Heart left ventricle (tissue), 16 donors: ENCODE measurements around the gene ZFAND4. TPM values are rescaled to one million over a fixed set of nuclear protein-coding genes. Genes with fewer than 3 reads are reported as not detected.

ENCODE experiments used
- ATAC-seq, 4 donors: fragments of 200-7000 bp; cut with Tn5 transposase; one replicate each; pipeline ENCODE4 v1.9.1; 2020 to 2022; ENCODE audit warnings: moderate library complexity in 4 of 4, mild to moderate bottlenecking in 3 of 4, moderate number of reproducible peaks in 1 of 4
- DNase-seq, 5 donors: peaks; one replicate each; pipeline ENCODE4 v3.0.0-alpha.2; 2020
- H3K27ac ChIP-seq, 12 donors: fragments of 200-600 bp; sonication (generic) in 4 of 12; one replicate each; pipeline versions ENCODE4 v1.5.0 to v1.8.0; 2016 to 2022; ENCODE audit warnings: mild to moderate bottlenecking in 2 of 12
- H3K27me3 ChIP-seq, 9 donors: fragments of 200-600 bp; sonication (generic) in 2 of 9; one replicate each; pipeline versions ENCODE4 v1.5.1 to v1.8.0; 2016 to 2022; ENCODE audit warnings: mild to moderate bottlenecking in 3 of 9
- H3K36me3 ChIP-seq, 9 donors: fragments of 200-600 bp; sonication (generic) in 2 of 9; one replicate each; pipeline versions ENCODE4 v1.5.0 to v1.8.0; 2018 to 2022; ENCODE audit warnings: mild to moderate bottlenecking in 2 of 9
- H3K4me1 ChIP-seq, 12 donors: fragments of 200-600 bp; sonication (generic) in 4 of 12; one replicate each; pipeline versions ENCODE4 v1.5.0 to v1.8.0; 2016 to 2022; ENCODE audit warnings: mild to moderate bottlenecking in 3 of 12
- H3K4me3 ChIP-seq, 12 donors: fragments of 200-600 bp; sonication (generic) in 4 of 12; one replicate each; pipeline versions ENCODE4 v1.5.0 to v1.8.0; 2017 to 2022; ENCODE audit warnings: mild to moderate bottlenecking in 9 of 12, moderate library complexity in 4 of 12
- H3K9me3 ChIP-seq, 12 donors: fragments of 200-600 bp; sonication (generic) in 4 of 12; one replicate each; pipeline versions ENCODE4 v1.5.0 to v1.8.0; 2016 to 2022; ENCODE audit warnings: mild to moderate bottlenecking in 1 of 12
- POLR2A ChIP-seq, 2 donors: fragments of 450-650 bp; IDR thresholded peaks; one replicate each; pipeline ENCODE4 v1.6.1; 2017; ENCODE audit warnings: antibody characterized with exemption in 2 of 2, mild to moderate bottlenecking in 2 of 2, moderate library complexity in 2 of 2
- WGBS, 4 donors: extraction: QIAGEN DNeasy Blood & Tissue Kit in 2 of 4; methylation state at CpG; one replicate each; pipeline versions ENCODE4 v1.1.5 to v1.1.7; 2013 to 2018; 5-methylcytosine and 5-hydroxymethylcytosine counted together
- intact Hi-C, 10 donors: fragments of 100-400 bp; cut with DNase I; formaldehyde crosslinking; loops; one replicate each; pipeline versions ENCODE4 v1.11.1 to v1.14.2; 2022
- polyA plus RNA-seq, 2 donors: library from polyadenylated mRNA; stranded (reverse); fragments of 200-250 nt; gene quantifications; one replicate each; pipeline ENCODE4 v1.2.3, GENCODE V29; 2013
- total RNA-seq, 9 donors: library from RNA; depleted of rRNA in 2 of 9; stranded (reverse); fragments of >200 nt in 2 of 9; fragmentation: NEBNext Ultra II Directional in 3 of 9; extraction: Animal tissue kit (Norgen Biotek cat#: 25700) in 3 of 9; gene quantifications; one replicate each; pipeline versions ENCODE4 v1.1.0 to v1.2.4, GENCODE V29; 2016 to 2023
- TF ChIP-seq, protein P1 (sequence below), 12 donors: fragments of 200-600 bp; sonication (generic) in 4 of 12; IDR thresholded peaks; one replicate each; pipeline versions ENCODE4 v1.5.0 to v1.8.0; 2018 to 2022; ENCODE audit warnings: antibody characterized with exemption in 12 of 12, mild to moderate bottlenecking in 5 of 12
- donor health status: ischemic (EF 13 %, LVEDD 7.1; RV severe dilation, severe dysfunction).
- donor health status: healthy with polysubstance abuse.
- donor health status: DM: no; HTN: yes; CAD: no.
- donor health status: DM: no; HTN: no; CAD: no.
- donor health status: ischemic (EF 25% LVEDD 6.9; RV normal size, moderate dysfunction).
- donor health status: ischemic (EF 25% LVEDD 5.7; RV mildly dilated, moderate dysfunction).
- donor health status: healthy.
- donor health status: DM: yes; HTN: yes; CAD: no.
- donor health status: ischemic (EF 35%, LVEDD 5.7; RV mildly dilated, moderate dysfunction).
- donor health status: nonischemic (EF 11% LVEDD 7.7; RV severe dilation, severe dysfunction).
- donor health status: DM: yes; HTN: yes; CAD: no.
- donor health status: PGD.
- donor health status: ischemic (EF 29% LVEDD 5.4; RV normal size, mild dysfunction).
- donor health status: nonischemic (EF 23%, LVEDD 6.1; RV moderate dilation, normal function).

The ZFAND4 gene
- total and polyA plus RNA-seq, 11 donors: 3.4 to 15.5 (median 10.4) TPM

DNA sequence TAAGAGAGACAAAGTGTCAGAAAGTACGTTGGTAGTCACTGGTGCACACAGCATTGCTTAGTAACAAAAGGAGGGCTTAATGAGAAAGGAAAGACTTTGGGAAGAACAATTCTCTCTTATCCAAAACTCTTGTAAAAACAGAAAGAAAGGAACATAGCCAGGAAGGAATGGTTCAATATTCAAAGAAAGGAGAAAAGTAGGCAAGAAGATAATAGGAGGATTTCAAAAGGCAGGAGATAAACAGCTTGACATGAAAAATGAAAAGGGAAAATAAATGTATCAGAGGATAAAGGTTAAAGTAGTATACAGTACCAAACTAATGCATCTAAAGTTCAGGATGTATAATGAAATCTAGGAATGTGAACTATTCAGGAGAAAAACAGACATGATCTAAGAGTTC is 20.1 kb downstream of the ZFAND4 start:
- TF ChIP-seq, protein P1, sequence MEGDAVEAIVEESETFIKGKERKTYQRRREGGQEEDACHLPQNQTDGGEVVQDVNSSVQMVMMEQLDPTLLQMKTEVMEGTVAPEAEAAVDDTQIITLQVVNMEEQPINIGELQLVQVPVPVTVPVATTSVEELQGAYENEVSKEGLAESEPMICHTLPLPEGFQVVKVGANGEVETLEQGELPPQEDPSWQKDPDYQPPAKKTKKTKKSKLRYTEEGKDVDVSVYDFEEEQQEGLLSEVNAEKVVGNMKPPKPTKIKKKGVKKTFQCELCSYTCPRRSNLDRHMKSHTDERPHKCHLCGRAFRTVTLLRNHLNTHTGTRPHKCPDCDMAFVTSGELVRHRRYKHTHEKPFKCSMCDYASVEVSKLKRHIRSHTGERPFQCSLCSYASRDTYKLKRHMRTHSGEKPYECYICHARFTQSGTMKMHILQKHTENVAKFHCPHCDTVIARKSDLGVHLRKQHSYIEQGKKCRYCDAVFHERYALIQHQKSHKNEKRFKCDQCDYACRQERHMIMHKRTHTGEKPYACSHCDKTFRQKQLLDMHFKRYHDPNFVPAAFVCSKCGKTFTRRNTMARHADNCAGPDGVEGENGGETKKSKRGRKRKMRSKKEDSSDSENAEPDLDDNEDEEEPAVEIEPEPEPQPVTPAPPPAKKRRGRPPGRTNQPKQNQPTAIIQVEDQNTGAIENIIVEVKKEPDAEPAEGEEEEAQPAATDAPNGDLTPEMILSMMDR (IDR thresholded peaks at IDR 0.05): no peak
- TF ChIP-seq POLR2A (IDR thresholded peaks at IDR 0.05): no peak
- intact Hi-C loops: no loop called here
- no peak for ATAC-seq

DNA sequence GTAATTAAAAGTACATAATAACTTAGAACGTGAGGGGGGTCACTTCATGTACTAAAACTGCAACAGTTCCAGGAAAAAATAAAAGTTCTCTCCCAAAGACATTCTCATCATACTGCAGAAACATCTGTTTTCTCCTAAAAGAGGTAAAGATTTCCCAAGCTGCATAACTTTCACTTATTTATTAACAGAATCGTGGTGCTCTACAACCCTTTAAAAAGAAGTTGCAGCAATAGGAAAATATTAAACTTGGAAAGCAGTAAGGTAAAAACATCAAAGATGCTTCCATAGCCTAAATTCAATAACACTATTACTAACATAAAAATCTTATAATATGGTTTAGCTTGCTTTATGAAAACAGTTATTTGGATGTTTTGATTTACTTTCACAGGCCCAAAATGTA is 23.3 kb downstream of the ZFAND4 start:
- 74 to 95% (median 94%) methylated on average over 2 of the region's 2 CpGs for WGBS, 4 donors
- Histone ChIP-seq H3K4me1 (peaks cover 0 to 27% (median 6%) of the 10 kb centered on the region in 12 donors), H3K27ac (no peak overlapping the region), H3K4me3 (no peak overlapping the region), H3K9me3 (no peaks in the 10 kb centered on the region), H3K36me3 (peaks cover 0 to 55% (median 32%) of the 10 kb centered on the region in 9 donors), H3K27me3 (no peaks in the 10 kb centered on the region)
- DNase-seq: no peak
- no peak for ATAC-seq
- intact Hi-C loops: no loop called here
- TF ChIP-seq, protein P1 (IDR thresholded peaks at IDR 0.05): no peak
- TF ChIP-seq POLR2A (IDR thresholded peaks at IDR 0.05): no peak

More for the DNA sequence above, 20.1 kb downstream of the ZFAND4 start:
- 53 to 75% (median 71%) methylated on average over 1 of the region's 1 CpG for WGBS, 4 donors
- Histone ChIP-seq H3K27me3 (no peaks in the 10 kb centered on the region), H3K9me3 (no peaks in the 10 kb centered on the region), H3K27ac (peak overlapping the region in 2 of 12 donors; percentile 7 to 13), H3K4me3 (no peak overlapping the region), H3K36me3 (peaks cover 0 to 37% (median 13%) of the 10 kb centered on the region in 9 donors), H3K4me1 (peaks cover 0 to 36% (median 7%) of the 10 kb centered on the region in 12 donors)
- no peak for DNase-seq

DNA sequence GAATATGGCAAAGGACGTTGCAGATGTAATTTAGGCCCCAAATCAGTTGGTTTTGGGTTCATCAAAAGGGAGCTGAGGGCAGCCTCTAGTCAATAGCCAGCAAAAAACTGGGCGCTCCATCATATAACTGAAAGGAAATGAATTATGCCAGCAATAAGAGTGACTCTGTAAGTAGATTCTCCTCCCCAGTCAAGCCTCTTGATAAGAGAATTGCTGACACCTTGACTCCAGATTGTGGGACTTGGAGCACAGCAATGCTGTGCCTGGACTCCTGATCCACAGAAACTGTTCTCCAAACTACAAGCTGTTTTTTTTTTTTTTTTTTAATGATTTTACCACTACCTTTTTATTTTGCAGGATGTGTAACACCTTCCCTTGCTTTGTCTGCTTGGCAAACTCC is 25.5 kb downstream of the ZFAND4 start:
- Histone ChIP-seq H3K36me3 (peaks cover 0 to 53% (median 34%) of the 10 kb centered on the region in 9 donors), H3K27me3 (no peaks in the 10 kb centered on the region), H3K4me1 (peaks cover 0 to 12% (median under 1%) of the 10 kb centered on the region in 12 donors), H3K4me3 (no peak overlapping the region), H3K9me3 (no peaks in the 10 kb centered on the region), H3K27ac (peak overlapping the region in 7 of 12 donors; percentile 16 to 64 (median 27))
- ATAC-seq (peak in 3 of 4 donors; percentile 20 to 66 (median 31)), DNase-seq (no peak)
- intact Hi-C loops: no loop called here
- TF ChIP-seq, protein P1 (IDR thresholded peaks at IDR 0.05): no peak
- no peak for TF ChIP-seq POLR2A (IDR thresholded peaks at IDR 0.05)
- WGBS, 4 donors: 81 to 88% (median 85%) methylated on average over 2 of the region's 2 CpGs

DNA sequence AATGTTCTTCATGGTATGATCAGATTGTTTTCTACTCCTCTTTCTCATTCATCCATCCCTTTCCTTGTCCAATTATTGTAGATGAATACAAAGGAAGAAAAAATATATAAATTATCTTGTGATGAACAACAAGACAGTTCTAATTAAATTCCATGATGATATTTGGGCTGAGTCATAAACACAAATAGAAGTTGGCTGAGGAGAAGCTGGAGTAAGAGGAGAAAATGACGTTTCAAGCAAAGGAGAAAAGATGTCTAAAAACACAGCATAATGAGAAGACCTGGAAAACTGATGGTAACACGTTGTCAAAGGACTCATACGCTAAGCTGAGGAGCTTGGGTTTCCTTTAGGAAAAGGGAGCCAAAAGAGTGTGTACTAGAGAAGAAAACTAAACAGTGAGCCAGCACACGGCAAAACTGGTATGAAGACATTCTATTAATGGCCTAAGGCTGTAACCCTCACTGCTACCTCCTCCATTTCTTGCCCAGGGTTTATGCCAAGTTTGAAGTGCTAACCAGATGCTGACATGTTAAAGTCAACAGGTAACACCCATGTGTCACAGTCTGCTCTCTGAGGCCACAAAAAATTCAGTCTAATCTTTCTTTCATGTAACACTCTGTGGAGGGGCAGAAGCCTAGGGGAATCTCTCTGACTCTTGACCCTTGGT is 26.1 kb downstream of the ZFAND4 start:
- 59 to 68% (median 63%) methylated on average over 4 of the region's 4 CpGs for WGBS, 4 donors
- peaks cover 0 to 55% (median 38%) of the 10 kb centered on the region in 9 donors for H3K36me3 ChIP-seq
- H3K27me3 ChIP-seq: no peaks in the 10 kb centered on the region
- no peak overlapping the region for H3K4me3 ChIP-seq
- intact Hi-C loops: no loop called here
- DNase-seq (no peak), ATAC-seq (peak in 3 of 4 donors; percentile 34 to 73 (median 62))
- H3K9me3 ChIP-seq: no peaks in the 10 kb centered on the region
- TF ChIP-seq, protein P1 (IDR thresholded peaks at IDR 0.05): no peak
- no peak for TF ChIP-seq POLR2A (IDR thresholded peaks at IDR 0.05)
- peak overlapping the region in 9 of 12 donors; percentile 16 to 64 (median 27) for H3K27ac ChIP-seq
- H3K4me1 ChIP-seq: peaks cover 0 to 12% (median 0%) of the 10 kb centered on the region in 12 donors
